K562 (cell line): ENCODE measurements around the gene CRABP2. TPM values are rescaled to one million over a fixed set of nuclear protein-coding genes. Genes with fewer than 3 reads are reported as not detected.
A peak's percentile ranks its signal among the peaks of the same experiment; 100 is the strongest.

Experiments
- ATF1 ChIP-seq, 2 experiments: fragments of 450-650 bp in 1 of 2; IDR thresholded peaks; 2 replicates each; pipeline ENCODE4 v1.6.1; 2016; ENCODE audit warnings: missing compliant biosample characterization in 1 of 2, missing genetic modification characterization in 1 of 2
- BDP1 ChIP-seq: IDR thresholded peaks from 3 replicates; pipeline ENCODE4 v1.6.1; 2011; ENCODE audit not compliant: insufficient read length, insufficient read depth
- BRD9 ChIP-seq: fragments of 450-650 bp; IDR thresholded peaks from 2 replicates; pipeline ENCODE4 v1.6.1; 2018; ENCODE audit warnings: low read depth; ENCODE audit not compliant: partially characterized antibody
- C11orf30 ChIP-seq: fragments of 450-650 bp; IDR thresholded peaks from 2 replicates; pipeline ENCODE4 v1.6.1; 2016; ENCODE audit warnings: low read depth, mild to moderate bottlenecking
- CBFA2T3 ChIP-seq: fragments of 450-650 bp; IDR thresholded peaks from 2 replicates; pipeline ENCODE4 v1.6.1; 2017
- FOXP4 ChIP-seq: sonication (generic); formaldehyde crosslinking; IDR thresholded peaks from 2 replicates; pipeline ENCODE4 v1.8.0; 2022; ENCODE audit warnings: mild to moderate bottlenecking, missing genetic modification reagents, borderline replicate concordance
- KDM2B ChIP-seq: fragments of 250-450 bp; sonication (Bioruptor Pico); IDR thresholded peaks from 2 replicates; pipeline ENCODE4 v1.8.0; 2021; ENCODE audit warnings: mild to moderate bottlenecking, moderate library complexity
- LARP7 ChIP-seq: fragments of 450-650 bp; IDR thresholded peaks from 2 replicates; pipeline ENCODE4 v1.6.1; 2016
- NFIC ChIP-seq: fragments of 450-650 bp; IDR thresholded peaks from 2 replicates; pipeline ENCODE4 v1.6.1; 2017; ENCODE audit warnings: mild to moderate bottlenecking, inconsistent platforms
- PHF21A ChIP-seq: fragments of 450-650 bp; IDR thresholded peaks from 2 replicates; pipeline ENCODE4 v1.6.1; 2017; ENCODE audit warnings: low read depth, borderline replicate concordance
- POLR2A ChIP-seq: fragments of 450-650 bp; conservative IDR thresholded peaks from 2 replicates; pipeline ENCODE4 v1.6.1; 2016
- SMARCA4 ChIP-seq: fragments of 450-650 bp; IDR thresholded peaks from 2 replicates; pipeline ENCODE4 v1.6.1; 2016
- SMARCE1 ChIP-seq: fragments of 450-650 bp; IDR thresholded peaks from 2 replicates; pipeline ENCODE4 v1.7.1; 2016; ENCODE audit warnings: mild to moderate bottlenecking
- STAT5B ChIP-seq: fragments of 250-450 bp; sonication (Bioruptor Pico); IDR thresholded peaks from 2 replicates; pipeline ENCODE4 v1.8.0; 2021; ENCODE audit warnings: mild to moderate bottlenecking, inconsistent platforms
- TAF7 ChIP-seq: fragments of 450-650 bp; IDR thresholded peaks from 2 replicates; pipeline ENCODE4 v1.6.1; 2016; ENCODE audit warnings: missing genetic modification characterization, missing compliant biosample characterization
- THAP7 ChIP-seq: fragments of 250-450 bp; sonication (Bioruptor Pico); IDR thresholded peaks from 2 replicates; pipeline ENCODE4 v1.5.0; 2021
- ZBTB7A ChIP-seq: IDR thresholded peaks from 2 replicates; pipeline ENCODE4 v1.6.1; 2011; ENCODE audit warnings: low read depth, mild to moderate bottlenecking, low read length, moderate library complexity, borderline replicate concordance; ENCODE audit not compliant: control insufficient read depth
- ZNF395 ChIP-seq: fragments of 200-800 bp; sonication (Bioruptor generic); IDR thresholded peaks from 2 replicates; pipeline ENCODE4 v1.6.1; 2017; ENCODE audit warnings: missing genetic modification characterization, missing compliant biosample characterization
- ZNF584 ChIP-seq: fragments of 200-800 bp; sonication (Bioruptor generic); IDR thresholded peaks from 2 replicates; pipeline ENCODE4 v1.6.1; 2016; ENCODE audit warnings: low read depth, mild to moderate bottlenecking, missing genetic modification characterization, missing compliant biosample characterization
- ZNF592 ChIP-seq: fragments of 450-650 bp; IDR thresholded peaks from 2 replicates; pipeline ENCODE4 v1.6.1; 2017; ENCODE audit warnings: antibody characterized with exemption, mild to moderate bottlenecking
- ZNF764 ChIP-seq: fragments of 250-450 bp; sonication (Bioruptor Pico); IDR thresholded peaks from 2 replicates; pipeline ENCODE4 v1.4.0; 2020; ENCODE audit warnings: low read depth, mild to moderate bottlenecking, moderate library complexity
- ZNF780A ChIP-seq: fragments of 250-450 bp; sonication (Bioruptor Pico); IDR thresholded peaks from 2 replicates; pipeline ENCODE4 v1.5.0; 2021; ENCODE audit warnings: mild to moderate bottlenecking
- polyA plus RNA-seq, 8 experiments: library from polyadenylated mRNA; depleted of rRNA in 4 of 8; stranded (reverse) in 5 of 8; unstranded in 3 of 8; fragments of >200 nt; fragmentation: Nextera tagmentation in 2 of 8; fragmentation: Illumina TruSeq in 1 of 8; extraction: Ambion mirVana in 2 of 8; extraction: Trizol in 1 of 8; gene quantifications; 2 replicates each; pipeline versions ENCODE4 v1.2.1 to v1.2.3, GENCODE V29; 2011 to 2014; ENCODE audit warnings: inconsistent platforms in 1 of 8, missing spikeins in 1 of 8
- total RNA-seq, 7 experiments: library from RNA; depleted of rRNA in 6 of 7; stranded (reverse); fragments of >200 nt in 6 of 7; fragmentation: Illumina TruSeq in 2 of 7; extraction: Trizol in 2 of 7; gene quantifications; 2 replicates each; pipeline versions ENCODE4 v1.2.1 to v1.2.3, GENCODE V29; 2011 to 2021; ENCODE audit warnings: low replicate concordance in 1 of 7

Gene CRABP2
- total and polyA plus RNA-seq, 9 of the 15 experiments (the other 6 are each of a cell fraction or from before 2014, with no cell fraction given): 0.30 to 2.5 (median 0.82) TPM

GRCh38 chr1:156748670-156749418, 43.5 kb upstream of the CRABP2 start (continued):
- 0 out of 2 replicates have a peak, but pooled peaks have one; percentile 12 for TF ChIP-seq SMARCE1
- TF ChIP-seq BRD9: peak; percentile 14
- peak; percentile 29; the same call in 1 of the 2 replicates for TF ChIP-seq POLR2A
- TF ChIP-seq BDP1: no peak
- TF ChIP-seq FOXP4: 0 out of 2 replicates have a peak, but pooled peaks have one; percentile 53
- no peak for TF ChIP-seq TAF7 (tag)
- no peak for TF ChIP-seq ZNF780A (CRISPR knock-in tag)
- TF ChIP-seq ATF1 (CRISPR knock-in tag; IDR thresholded peaks at IDR 0.05): no peak
- TF ChIP-seq ATF1 (tag; IDR thresholded peaks at IDR 0.05): no peak
- TF ChIP-seq PHF21A: 0 out of 2 replicates have a peak, but pooled peaks have one; percentile 16
- no peak for TF ChIP-seq ZNF764
- peak; percentile 89 for TF ChIP-seq NFIC
- no peak for TF ChIP-seq C11orf30
- TF ChIP-seq ZNF584 (CRISPR knock-in tag): no peak
- peak; percentile 57; the same call in 1 of the 2 replicates for TF ChIP-seq ZNF592
- TF ChIP-seq SMARCA4: no peak
- 0 out of 2 replicates have a peak, but pooled peaks have one; percentile 41 for TF ChIP-seq LARP7
- no peak for TF ChIP-seq THAP7 (CRISPR knock-in tag)
- TF ChIP-seq CBFA2T3: no peak
- TF ChIP-seq KDM2B: no peak
- TF ChIP-seq ZNF395 (CRISPR knock-in tag): 0 out of 2 replicates have a peak, but pooled peaks have one; percentile 31
- 0 out of 2 replicates have a peak, but pooled peaks have one; percentile 8 for TF ChIP-seq ZBTB7A
- no peak for TF ChIP-seq STAT5B (CRISPR knock-in tag)
